BLaER1 (cell line): ENCODE measurements around the gene NUP210L.
"Not testable (repeated sequence)": the region's sequence is repeated elsewhere in the genome, so short reads cannot be mapped to it uniquely, and the experiment has no call there.

ENCODE experiments used
- H3K27ac ChIP-seq: shearing (Covaris generic); formaldehyde crosslinking; 2 replicates; pipeline ENCODE4 v1.8.1; 2022
- H3K27me3 ChIP-seq: shearing (Covaris generic); formaldehyde crosslinking; 2 replicates; pipeline ENCODE4 v1.8.1; 2022
- H3K36me3 ChIP-seq: shearing (Covaris generic); formaldehyde crosslinking; 2 replicates; pipeline ENCODE4 v1.8.1; 2022
- H3K4me1 ChIP-seq: shearing (Covaris generic); formaldehyde crosslinking; 2 replicates; pipeline ENCODE4 v1.8.1; 2022
- H3K4me2 ChIP-seq: shearing (Covaris generic); formaldehyde crosslinking; 2 replicates; pipeline ENCODE4 v1.8.1; 2022
- H3K4me3 ChIP-seq: shearing (Covaris generic); formaldehyde crosslinking; 2 replicates; pipeline ENCODE4 v1.8.1; 2022
- H3K9ac ChIP-seq: shearing (Covaris generic); formaldehyde crosslinking; 2 replicates; pipeline ENCODE4 v1.8.1; 2022
- H3K9me3 ChIP-seq: shearing (Covaris generic); formaldehyde crosslinking; 2 replicates; pipeline ENCODE4 v1.8.1; 2022
- H4K20me1 ChIP-seq: shearing (Covaris generic); formaldehyde crosslinking; 2 replicates; pipeline ENCODE4 v1.8.1; 2022
- Cebpa-rat ChIP-seq: shearing (Covaris generic); IDR thresholded peaks from 2 replicates; pipeline ENCODE4 v1.8.1; 2022

The NUP210L gene

DNA sequence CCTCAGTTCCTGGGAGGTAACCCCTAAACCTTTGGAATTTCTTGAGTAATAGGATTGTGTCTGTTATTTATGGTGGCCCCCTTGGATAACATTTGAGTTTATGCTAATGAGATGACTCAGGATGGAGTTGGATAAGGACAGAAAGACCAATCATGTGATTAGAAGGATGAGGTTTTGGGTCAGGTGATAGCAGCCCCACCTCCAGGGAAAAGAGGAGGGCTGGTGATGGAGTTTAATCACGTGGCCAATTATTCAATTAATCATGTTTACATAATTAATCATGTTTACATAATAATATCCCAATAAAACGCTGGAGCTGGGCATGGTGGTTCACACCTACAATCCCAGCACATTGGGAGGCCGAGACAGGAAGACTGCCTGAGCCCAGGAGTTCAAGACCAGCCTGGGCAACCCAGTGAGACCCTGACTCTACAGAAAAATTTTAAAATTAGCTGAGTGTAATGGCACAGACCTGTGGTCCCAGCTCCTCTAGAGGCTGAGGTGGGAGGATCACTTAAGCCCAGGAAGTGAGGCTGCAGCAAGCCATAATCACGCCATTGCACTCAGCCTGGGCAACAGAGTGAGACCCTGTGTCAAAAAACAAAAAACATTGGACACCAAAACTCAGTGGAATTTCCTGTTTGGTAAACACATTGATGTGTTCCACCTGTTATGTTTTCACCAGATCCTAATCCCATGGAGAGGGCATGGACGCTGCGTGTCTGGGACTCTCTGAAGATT lies 73.3 kb downstream of the NUP210L start:
- H3K4me2 ChIP-seq: no peak overlapping the region
- no peaks in the 10 kb centered on the region for H3K4me1 ChIP-seq
- no peak overlapping the region for H3K4me3 ChIP-seq
- H3K9me3 ChIP-seq: peaks cover 35% of the 10 kb centered on the region
- no peak for TF ChIP-seq Cebpa-rat
- no peaks in the 10 kb centered on the region for H3K27me3 ChIP-seq
- no peaks in the 10 kb centered on the region for H3K36me3 ChIP-seq
- H3K9ac ChIP-seq: no peak overlapping the region
- H3K27ac ChIP-seq: no peak overlapping the region
- H4K20me1 ChIP-seq: no peaks in the 10 kb centered on the region

DNA sequence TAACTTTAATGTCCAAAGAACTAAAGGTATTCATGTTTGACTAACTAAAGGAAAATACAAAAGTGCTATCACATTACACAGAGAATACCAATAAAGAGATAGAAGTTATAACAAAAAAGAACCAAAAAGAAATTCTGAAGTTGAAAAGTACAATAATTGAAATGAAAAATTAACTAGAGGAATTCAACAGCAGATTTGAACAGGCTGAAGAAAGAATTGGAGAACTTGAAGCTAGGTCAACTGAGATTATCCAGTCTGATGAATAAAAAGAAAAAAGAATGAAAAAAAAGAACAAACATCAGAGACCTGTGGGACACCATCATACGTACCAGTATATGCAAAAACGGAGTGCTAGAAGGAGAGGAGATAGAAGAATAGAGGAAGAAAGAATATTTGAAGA lies 78.5 kb downstream of the NUP210L start:
- H3K9me3 ChIP-seq: peaks cover 25% of the 10 kb centered on the region
- no peak overlapping the region for H3K4me2 ChIP-seq
- no peak overlapping the region for H3K4me3 ChIP-seq
- H4K20me1 ChIP-seq: no peaks in the 10 kb centered on the region
- TF ChIP-seq Cebpa-rat: no peak
- H3K36me3 ChIP-seq: no peaks in the 10 kb centered on the region
- H3K4me1 ChIP-seq: no peaks in the 10 kb centered on the region
- H3K27me3 ChIP-seq: no peaks in the 10 kb centered on the region
- H3K27ac ChIP-seq: no peak overlapping the region
- H3K9ac ChIP-seq: no peak overlapping the region

DNA sequence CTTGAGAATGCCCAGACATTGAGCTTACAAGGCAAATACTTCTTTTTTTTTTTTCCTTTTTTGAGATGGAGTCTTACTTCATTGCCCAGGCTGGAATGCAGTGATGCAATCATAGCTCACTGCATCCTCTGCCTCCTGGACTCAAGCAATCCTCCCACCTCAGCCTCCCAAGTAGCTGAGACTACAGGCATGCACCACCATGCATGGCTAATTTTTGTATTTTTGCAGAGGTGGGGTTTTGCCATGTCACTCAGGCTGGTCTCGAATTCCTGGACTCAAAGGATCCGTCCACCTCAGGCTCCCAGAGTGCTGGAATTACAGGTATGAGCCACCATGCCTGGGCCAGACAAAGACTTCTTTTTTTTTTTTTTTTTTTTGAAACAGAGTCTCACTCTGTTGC lies 79.1 kb downstream of the NUP210L start:
- Histone ChIP-seq H3K36me3 (no peaks in the 10 kb centered on the region), H4K20me1 (no peaks in the 10 kb centered on the region), H3K9ac (no peak overlapping the region), H3K4me3 (no peak overlapping the region), H3K4me2 (no peak overlapping the region), H3K9me3 (peaks cover 25% of the 10 kb centered on the region), H3K27ac (no peak overlapping the region), H3K27me3 (no peaks in the 10 kb centered on the region), H3K4me1 (no peaks in the 10 kb centered on the region)
- no peak for TF ChIP-seq Cebpa-rat

DNA sequence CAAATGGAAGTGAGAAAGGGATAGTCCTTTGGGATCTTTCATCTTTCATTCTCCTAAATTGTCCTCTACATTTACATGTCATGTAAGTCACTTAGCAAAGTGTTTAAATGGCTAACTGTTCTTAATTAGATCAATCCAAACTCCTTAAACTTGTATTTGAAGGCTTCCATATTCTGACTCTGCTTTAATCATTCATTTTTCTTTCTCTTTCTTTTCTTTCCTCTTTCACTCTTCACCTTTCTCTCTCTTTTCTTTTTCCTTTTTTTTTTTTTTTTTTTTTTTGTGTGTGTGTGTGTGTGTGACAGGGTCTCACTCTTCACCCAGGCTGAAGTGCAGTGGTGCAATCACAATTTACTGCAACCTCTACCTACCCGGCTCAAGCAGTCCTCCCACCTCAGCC lies 92.6 kb downstream of the NUP210L start:
- Histone ChIP-seq H3K36me3 (no peaks in the 10 kb centered on the region), H3K9ac (no peak overlapping the region), H3K4me2 (no peak overlapping the region), H3K4me1 (no peaks in the 10 kb centered on the region), H3K4me3 (no peak overlapping the region), H3K9me3 (no peaks in the 10 kb centered on the region), H3K27me3 (no peaks in the 10 kb centered on the region), H3K27ac (no peak overlapping the region), H4K20me1 (no peaks in the 10 kb centered on the region)
- TF ChIP-seq Cebpa-rat: no peak

DNA sequence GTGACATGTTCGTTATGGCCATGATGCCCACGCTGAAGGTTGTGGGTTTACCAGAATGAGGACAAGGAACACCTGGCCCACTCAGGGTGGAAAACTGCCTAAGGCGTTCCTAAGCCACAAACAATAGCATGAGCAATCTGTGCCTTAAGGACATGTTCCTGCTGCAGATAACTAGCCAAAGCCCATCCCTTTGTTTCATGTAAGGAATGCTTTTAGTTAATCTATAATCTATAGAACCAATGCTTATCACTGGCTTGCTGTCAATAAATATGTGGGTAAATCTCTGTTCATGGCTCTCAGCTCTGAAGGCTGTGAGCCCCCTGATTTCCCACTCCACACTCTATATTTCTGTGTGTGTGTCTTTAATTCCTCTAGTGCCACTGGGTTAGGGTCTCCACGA lies 107.4 kb downstream of the NUP210L start:
- not testable (repeated sequence) for H3K9ac ChIP-seq, H3K4me1 ChIP-seq, H3K4me2 ChIP-seq, H3K36me3 ChIP-seq, H3K4me3 ChIP-seq, H4K20me1 ChIP-seq, H3K27me3 ChIP-seq, H3K27ac ChIP-seq
- peaks cover 22% of the 10 kb centered on the region for H3K9me3 ChIP-seq

DNA sequence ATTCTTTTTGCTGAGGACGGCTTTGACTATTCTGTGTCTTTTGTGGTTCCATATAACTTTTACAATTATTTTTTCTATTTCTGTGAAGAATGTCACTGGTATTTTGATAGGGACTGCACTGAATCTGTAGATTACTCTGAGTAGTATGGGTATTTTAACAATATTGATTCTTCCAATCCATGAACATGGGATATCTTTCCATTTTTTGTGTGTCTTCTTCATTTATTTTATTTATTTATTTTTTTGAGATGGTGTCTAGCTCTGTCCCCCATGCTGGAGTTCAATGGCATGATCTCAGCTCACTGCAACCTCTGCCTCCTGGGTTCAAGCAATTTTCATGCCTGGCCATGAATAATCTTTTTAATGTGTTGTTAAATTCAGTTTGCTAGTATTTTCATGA lies 121.2 kb downstream of the NUP210L start:
- not testable (repeated sequence) for H3K27me3 ChIP-seq, H3K4me3 ChIP-seq, H3K4me1 ChIP-seq, H3K27ac ChIP-seq, H3K36me3 ChIP-seq, H3K9ac ChIP-seq, H4K20me1 ChIP-seq, H3K4me2 ChIP-seq, H3K9me3 ChIP-seq

DNA sequence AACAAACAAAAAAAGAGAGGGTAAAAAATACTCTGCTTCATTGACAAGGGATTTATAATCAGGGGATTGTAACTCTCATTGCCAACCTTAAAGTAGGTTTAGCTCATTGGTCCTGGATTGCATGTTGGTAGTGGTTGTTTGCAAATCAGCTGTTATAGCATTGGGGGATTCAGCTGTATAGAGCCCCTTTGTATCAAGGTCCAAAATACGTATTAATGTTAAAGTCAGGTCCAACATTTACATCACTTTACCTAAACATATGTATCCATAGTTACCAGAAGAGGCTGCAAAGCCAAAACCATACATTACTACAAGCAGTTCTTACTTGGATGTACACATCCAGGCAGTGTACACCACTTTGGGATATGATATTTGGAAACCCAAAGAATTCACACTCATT lies 134.9 kb downstream of the NUP210L start:
- H3K4me1 ChIP-seq: no peaks in the 10 kb centered on the region
- H3K27ac ChIP-seq: no peak overlapping the region
- no peaks in the 10 kb centered on the region for H3K9me3 ChIP-seq
- H3K4me3 ChIP-seq: no peak overlapping the region
- no peak overlapping the region for H3K9ac ChIP-seq
- no peak overlapping the region for H3K4me2 ChIP-seq
- H3K27me3 ChIP-seq: no peaks in the 10 kb centered on the region
- H4K20me1 ChIP-seq: no peaks in the 10 kb centered on the region
- H3K36me3 ChIP-seq: no peaks in the 10 kb centered on the region
- TF ChIP-seq Cebpa-rat: no peak

DNA sequence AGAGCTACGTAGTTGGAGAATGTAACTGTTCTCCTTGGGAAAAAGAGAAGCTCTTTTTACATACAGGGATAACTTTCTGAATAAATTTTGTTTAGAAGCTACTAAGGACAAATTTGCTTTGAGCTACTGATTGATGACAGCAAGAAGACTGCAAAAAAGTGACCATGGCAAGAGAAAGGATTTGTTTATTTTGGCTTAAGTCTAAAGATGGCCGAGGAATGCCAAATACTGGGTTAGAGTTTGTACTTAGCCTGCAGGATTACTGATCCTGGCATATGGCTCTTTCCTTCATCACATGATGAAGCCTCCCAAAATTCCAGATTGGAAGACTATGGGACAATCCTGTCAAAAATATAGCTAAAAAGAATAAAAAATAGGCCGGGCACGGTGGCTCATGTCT lies 135.6 kb downstream of the NUP210L start:
- no peak overlapping the region for H3K9ac ChIP-seq
- no peaks in the 10 kb centered on the region for H3K4me1 ChIP-seq
- no peaks in the 10 kb centered on the region for H3K27me3 ChIP-seq
- H3K36me3 ChIP-seq: no peaks in the 10 kb centered on the region
- H3K4me3 ChIP-seq: no peak overlapping the region
- no peaks in the 10 kb centered on the region for H4K20me1 ChIP-seq
- no peak overlapping the region for H3K27ac ChIP-seq
- H3K4me2 ChIP-seq: no peak overlapping the region
- H3K9me3 ChIP-seq: no peaks in the 10 kb centered on the region
- TF ChIP-seq Cebpa-rat: no peak

DNA sequence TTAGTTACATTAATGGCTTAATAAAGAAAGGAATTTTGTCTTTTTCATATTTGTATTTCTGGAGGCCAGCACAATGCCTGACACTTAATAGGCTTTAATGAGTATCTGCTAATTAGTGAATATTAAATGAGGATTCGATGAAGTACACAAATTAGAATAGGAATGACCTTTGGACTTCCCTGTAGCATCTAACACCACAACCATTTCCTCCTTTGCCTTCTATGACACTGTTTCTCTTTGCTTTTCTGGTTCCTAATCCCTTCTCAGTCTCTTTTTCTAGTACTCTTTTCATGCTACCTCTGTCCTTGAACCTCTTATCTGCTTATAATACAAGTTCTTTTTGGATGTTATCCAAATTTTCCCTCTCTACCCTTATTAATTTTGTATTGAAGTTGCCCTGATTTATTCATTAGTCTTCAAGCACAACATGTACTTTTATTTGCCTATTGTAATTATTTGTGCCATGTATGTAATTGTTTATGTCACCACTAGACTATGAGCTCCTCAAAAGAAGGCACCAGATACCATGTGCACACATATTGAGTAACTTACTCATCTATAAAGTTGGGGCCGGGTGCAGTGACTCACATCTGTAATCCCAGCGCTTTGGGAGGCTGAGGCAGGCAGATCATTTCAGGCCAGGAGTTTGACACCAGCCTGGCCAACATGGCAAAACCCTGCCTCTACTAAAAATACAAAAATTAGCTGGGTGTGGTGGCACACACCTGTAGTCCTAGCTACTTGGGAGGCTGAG lies 140.5 kb downstream of the NUP210L start:
- H3K9ac ChIP-seq: no peak overlapping the region
- no peaks in the 10 kb centered on the region for H3K27me3 ChIP-seq
- H3K4me1 ChIP-seq: no peaks in the 10 kb centered on the region
- no peaks in the 10 kb centered on the region for H3K9me3 ChIP-seq
- no peaks in the 10 kb centered on the region for H4K20me1 ChIP-seq
- no peak overlapping the region for H3K4me3 ChIP-seq
- 0 out of 2 replicates have a peak, but pooled peaks cover 3% of the 10 kb centered on the region for H3K36me3 ChIP-seq
- no peak for TF ChIP-seq Cebpa-rat
- no peak overlapping the region for H3K27ac ChIP-seq
- H3K4me2 ChIP-seq: no peak overlapping the region

DNA sequence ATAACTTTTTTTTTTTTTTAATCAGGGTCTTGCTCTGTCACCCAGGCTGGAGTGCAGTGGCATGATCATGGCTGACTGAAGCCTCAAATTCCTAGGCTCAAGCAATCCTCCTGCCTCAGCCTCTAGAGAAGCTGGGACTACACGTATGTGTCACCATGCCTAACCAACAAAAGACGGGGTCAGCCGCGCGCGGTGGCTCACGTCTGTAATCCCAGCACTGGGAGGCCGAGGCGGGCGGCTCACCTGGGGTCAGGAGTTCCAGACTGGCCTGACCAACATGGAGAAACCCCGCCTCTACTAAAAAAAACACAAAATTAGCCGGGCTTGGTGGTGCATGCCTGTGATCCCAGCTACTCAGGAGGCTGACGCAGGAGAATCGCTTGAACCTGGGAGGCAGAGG lies 142.3 kb downstream of the NUP210L start:
- H4K20me1 ChIP-seq, H3K4me3 ChIP-seq, H3K27ac ChIP-seq, H3K9ac ChIP-seq, H3K27me3 ChIP-seq, H3K36me3 ChIP-seq, H3K4me1 ChIP-seq, H3K9me3 ChIP-seq, H3K4me2 ChIP-seq: not testable (repeated sequence)
